Dedifferentiated amniotic fluid mesenchymal stem cell (primary cell): ENCODE measurements around the gene PNCK.

Experiments used
- DNase-seq: peaks from one replicate; pipeline ENCODE4 v3.0.0-alpha.2; 2016; ENCODE audit errors: extremely low spot score

Gene PNCK

GRCh38 chrX:153626863-153627674 lies 46.5 kb downstream of the PNCK start:
- DNase-seq: no peak

- no peak for DNase-seq
Measured at GRCh38 chrX:153626025-153626633, 47.5 kb downstream of the PNCK start.

- DNase-seq: no peak
Measured at GRCh38 chrX:153625271-153626024, 48.2 kb downstream of the PNCK start.

GRCh38 chrX:153624196-153625091 lies 49.2 kb downstream of the PNCK start:
- DNase-seq: no peak

- no peak for DNase-seq
Measured at GRCh38 chrX:153623310-153624029, 50.1 kb downstream of the PNCK start.

- no peak for DNase-seq
Measured at GRCh38 chrX:153622661-153623309, 50.8 kb downstream of the PNCK start.

GRCh38 chrX:153621949-153622598 lies 51.5 kb downstream of the PNCK start:
- no peak for DNase-seq

- DNase-seq: no peak
Measured at GRCh38 chrX:153620576-153620975, 53.0 kb downstream of the PNCK start.
